Testis (tissue), 3 donors: ENCODE results near the gene MAP1B. TPM values are rescaled to one million over a fixed set of nuclear protein-coding genes. Genes with fewer than 3 reads are reported as not detected.

Experiments used
- DNase-seq: peaks from one replicate; pipeline ENCODE4 v3.0.0-alpha.2; 2019
- H3K27ac ChIP-seq, 2 donors: fragments of 200-600 bp; sonication (generic); one replicate each; pipeline ENCODE4 v1.5.1; 2019
- H3K27me3 ChIP-seq: fragments of 200-600 bp; sonication (generic); one replicate; pipeline ENCODE4 v1.5.1; 2019
- H3K36me3 ChIP-seq: fragments of 200-600 bp; sonication (generic); one replicate; pipeline ENCODE4 v1.5.1; 2017; ENCODE audit warnings: low read depth; ENCODE audit errors: missing control alignments
- H3K4me1 ChIP-seq: fragments of 200-600 bp; sonication (generic); one replicate; pipeline ENCODE4 v1.5.1; 2019
- H3K4me3 ChIP-seq, 2 donors: fragments of 200-600 bp; sonication (generic); one replicate each; pipeline ENCODE4 v1.5.1; 2017 to 2019
- H3K9me3 ChIP-seq: fragments of 200-600 bp; sonication (generic); one replicate; pipeline ENCODE4 v1.5.1; 2017
- CTCF ChIP-seq, 3 experiments: fragments of 450-650 bp in 2 of 3; fragments of 200-600 bp in 1 of 3; sonication (generic) in 1 of 3; IDR thresholded peaks; one replicate each; pipeline ENCODE4 v1.5.1; 2016 to 2019; ENCODE audit warnings: antibody characterized with exemption in 3 of 3, mild to moderate bottlenecking in 2 of 3, moderate library complexity in 1 of 3
- POLR2A ChIP-seq: fragments of 450-650 bp; IDR thresholded peaks from one replicate; pipeline ENCODE4 v1.6.1; 2017; ENCODE audit warnings: antibody characterized with exemption, mild to moderate bottlenecking, moderate library complexity
- WGBS, 2 donors: methylation state at CpG; one replicate each; pipeline ENCODE4 v1.1.5; 2018; 5-methylcytosine and 5-hydroxymethylcytosine counted together
- intact Hi-C: fragments of 100-400 bp; cut with DNase I; formaldehyde crosslinking; loops from one replicate; pipeline ENCODE4 v1.15.1; 2023; ENCODE audit warnings: low total_unique reads
- polyA plus RNA-seq: library from polyadenylated mRNA; stranded (reverse); fragments of 350-450 nt; fragmentation: Illumina TruSeq; extraction: RNeasy Lipid Tissue Mini Kit (QIAGEN cat#74804); gene quantifications from one replicate; pipeline ENCODE4 v1.2.3, GENCODE V29; 2014; ENCODE audit warnings: low read depth, low replicate concordance; ENCODE audit not compliant: insufficient read depth
- total RNA-seq, 2 donors: library from RNA; depleted of rRNA; stranded (reverse); fragments of >200 nt; gene quantifications; one replicate each; pipeline ENCODE4 v1.2.3, GENCODE V29; 2016

MAP1B gene
- total and polyA plus RNA-seq, 3 donors from 2014 or later = 20.1 to 584 (median 431) TPM

- Histone ChIP-seq H3K36me3 (no peaks in the 10 kb centered on the region), H3K4me3 (no peak overlapping the region), H3K27me3 (no peaks in the 10 kb centered on the region), H3K9me3 (no peaks in the 10 kb centered on the region), H3K27ac (peak overlapping the region; percentile 56 to 77), H3K4me1 (peaks cover 23% of the 10 kb centered on the region)
- TF ChIP-seq POLR2A = no peak
- no peak for TF ChIP-seq CTCF (IDR thresholded peaks at IDR 0.05)
- WGBS, 2 donors = 31 to 53% methylated on average over 19 to 29 of the region's 29 CpGs
- intact Hi-C loops = no loop called here
- peak; percentile 89 for DNase-seq
Observed at GRCh38 chr5:72179028-72179815, 71.9 kb downstream of the MAP1B start.

GRCh38 chr5:72179816-72180440, 72.7 kb downstream of the MAP1B start:
- Histone ChIP-seq H3K36me3 (no peaks in the 10 kb centered on the region), H3K4me3 (no peak overlapping the region), H3K27ac (peak overlapping the region; percentile 56 to 77), H3K4me1 (peaks cover 23% of the 10 kb centered on the region), H3K27me3 (no peaks in the 10 kb centered on the region), H3K9me3 (no peaks in the 10 kb centered on the region)
- TF ChIP-seq POLR2A = no peak
- intact Hi-C loops = no loop called here
- DNase-seq = peak; percentile 24
- 60 to 82% methylated on average over 11 of the region's 11 CpGs for WGBS, 2 donors

GRCh38 chr5:72180925-72181324, 73.7 kb downstream of the MAP1B start:
- DNase-seq = no peak
- intact Hi-C loops = no loop called here
- no peaks in the 10 kb centered on the region for H3K27me3 ChIP-seq
- no peaks in the 10 kb centered on the region for H3K9me3 ChIP-seq
- H3K36me3 ChIP-seq = no peaks in the 10 kb centered on the region
- H3K4me1 ChIP-seq = peaks cover 28% of the 10 kb centered on the region
- TF ChIP-seq POLR2A (no peak), CTCF (IDR thresholded peaks at IDR 0.05) (no peak)
- no peak overlapping the region for H3K4me3 ChIP-seq
- 56 to 91% methylated on average over 4 of the region's 4 CpGs for WGBS, 2 donors
- H3K27ac ChIP-seq = peak overlapping the region; percentile 7

GRCh38 chr5:72182686-72183085, 75.4 kb downstream of the MAP1B start:
- Histone ChIP-seq H3K27ac (no peak overlapping the region), H3K4me3 (no peak overlapping the region), H3K36me3 (no peaks in the 10 kb centered on the region), H3K27me3 (no peaks in the 10 kb centered on the region), H3K9me3 (no peaks in the 10 kb centered on the region), H3K4me1 (peaks cover 44% of the 10 kb centered on the region)
- WGBS, 2 donors = 85 to 89% methylated on average over 7 of the region's 7 CpGs
- no peak for DNase-seq
- no peak for TF ChIP-seq CTCF (IDR thresholded peaks at IDR 0.05)
- TF ChIP-seq POLR2A = no peak
- intact Hi-C loops = no loop called here

GRCh38 chr5:72183101-72183520, 75.8 kb downstream of the MAP1B start:
- Histone ChIP-seq H3K36me3 (no peaks in the 10 kb centered on the region), H3K4me1 (peaks cover 44% of the 10 kb centered on the region), H3K4me3 (no peak overlapping the region), H3K9me3 (no peaks in the 10 kb centered on the region), H3K27me3 (no peaks in the 10 kb centered on the region), H3K27ac (no peak overlapping the region)
- intact Hi-C loops = no loop called here
- no peak for TF ChIP-seq CTCF (IDR thresholded peaks at IDR 0.05)
- TF ChIP-seq POLR2A = no peak
- no peak for DNase-seq
- 90% methylated on average over 7 of the region's 7 CpGs for WGBS, 2 donors
